Astrocyte (in vitro differentiated cells and primary cell): ENCODE measurements around the gene UBA52. TPM values are rescaled to one million over a fixed set of nuclear protein-coding genes. Genes with fewer than 3 reads are reported as not detected.

Source experiments
- DNase-seq: peaks from one replicate; pipeline ENCODE4 v3.0.0-alpha.2; 2010; ENCODE audit warnings: low read depth
- FAIRE-seq: peaks from 2 replicates; lab custom pipeline; 2011; peaks lifted over from hg19 to GRCh38; lab: Jason Lieb, UNC
- H2AFZ ChIP-seq: 2 replicates; pipeline ENCODE4 v1.6.0; 2012; ENCODE audit warnings: low read depth, low read length, inconsistent platforms
- H3K27ac ChIP-seq: 2 replicates; pipeline ENCODE4 v1.5.1; 2011; ENCODE audit warnings: low read depth, low read length, inconsistent platforms
- H3K27me3 ChIP-seq: 2 replicates; pipeline ENCODE4 v1.6.0; 2011; ENCODE audit warnings: low read length, inconsistent platforms; ENCODE audit not compliant: insufficient read depth
- H3K36me3 ChIP-seq: 2 replicates; pipeline ENCODE4 v1.5.1; 2011; ENCODE audit warnings: low read length, inconsistent platforms; ENCODE audit not compliant: insufficient read depth
- H3K4me1 ChIP-seq: 2 replicates; pipeline ENCODE4 v1.5.1; 2011; ENCODE audit warnings: low read length, inconsistent platforms; ENCODE audit not compliant: insufficient read depth
- H3K4me2 ChIP-seq: 2 replicates; pipeline ENCODE4 v1.6.0; 2012; ENCODE audit warnings: low read length, inconsistent platforms
- H3K4me3 ChIP-seq: 2 replicates; pipeline ENCODE4 v1.5.1; 2011; ENCODE audit warnings: low read depth, mild to moderate bottlenecking, low read length, inconsistent platforms; ENCODE audit not compliant: insufficient read depth
- H3K79me2 ChIP-seq: 2 replicates; pipeline ENCODE4 v1.6.0; 2012; ENCODE audit warnings: mild to moderate bottlenecking, low read length, inconsistent platforms; ENCODE audit not compliant: insufficient read depth
- H3K9ac ChIP-seq: 2 replicates; pipeline ENCODE4 v1.6.0; 2012; ENCODE audit warnings: mild to moderate bottlenecking, low read length, inconsistent platforms
- H3K9me3 ChIP-seq: 2 replicates; pipeline ENCODE4 v1.5.1; 2012; ENCODE audit warnings: low read depth, mild to moderate bottlenecking, low read length, inconsistent platforms; ENCODE audit not compliant: insufficient read depth
- H4K20me1 ChIP-seq: 2 replicates; pipeline ENCODE4 v1.6.0; 2012; ENCODE audit warnings: low read length, inconsistent platforms; ENCODE audit not compliant: insufficient read depth
- H3K27ac Mint-ChIP-seq: one replicate; pipeline ENCODE4 v1.8.0; 2021; ENCODE audit warnings: mild to moderate bottlenecking, mixed read lengths; ENCODE audit not compliant: unreplicated experiment
- H3K27me3 Mint-ChIP-seq: one replicate; pipeline ENCODE4 v1.8.0; 2021; ENCODE audit warnings: low read depth, mixed read lengths; ENCODE audit not compliant: unreplicated experiment
- H3K36me3 Mint-ChIP-seq: one replicate; pipeline ENCODE4 v1.8.0; 2021; ENCODE audit warnings: low read depth, mixed read lengths; ENCODE audit not compliant: unreplicated experiment
- H3K4me1 Mint-ChIP-seq: one replicate; pipeline ENCODE4 v1.8.0; 2021; ENCODE audit warnings: low read depth, mixed read lengths; ENCODE audit not compliant: unreplicated experiment
- H3K4me3 Mint-ChIP-seq: one replicate; pipeline ENCODE4 v1.8.0; 2021; ENCODE audit warnings: mild to moderate bottlenecking, moderate library complexity, mixed read lengths; ENCODE audit not compliant: unreplicated experiment
- H3K9me3 Mint-ChIP-seq: one replicate; pipeline ENCODE4 v1.8.0; 2021; ENCODE audit warnings: mild to moderate bottlenecking, mixed read lengths; ENCODE audit not compliant: unreplicated experiment
- EZH2 ChIP-seq: IDR thresholded peaks from 2 replicates; pipeline ENCODE4 v1.6.1; 2012; ENCODE audit warnings: mild to moderate bottlenecking, low read length, inconsistent platforms; ENCODE audit not compliant: insufficient read depth
- total RNA-seq: library from RNA; stranded (reverse); gene quantifications from 2 replicates; pipeline ENCODE4 v1.2.1, GENCODE V29; 2021
- TF ChIP-seq, protein P1 (sequence below): IDR thresholded peaks from 2 replicates; pipeline ENCODE4 v1.5.1; 2011; ENCODE audit warnings: low read depth, mild to moderate bottlenecking, inconsistent platforms, low read length, moderate library complexity; ENCODE audit not compliant: insufficient read depth

The UBA52 gene
- total RNA-seq, 1 donor from 2014 or later = 1,287 TPM

GRCh38 chr19:18531485-18531884 lies 40.2 kb upstream of the UBA52 start:
- FAIRE-seq = no peak
- Mint-ChIP-seq H3K27ac (no peak overlapping the region), H3K36me3 (peaks cover 20% of the 10 kb centered on the region), H3K9me3 (no peaks in the 10 kb centered on the region), H3K4me1 (no peaks in the 10 kb centered on the region), H3K27me3 (no peaks in the 10 kb centered on the region), H3K4me3 (no peak overlapping the region)
- Histone ChIP-seq H2AFZ (no peak overlapping the region), H3K79me2 (no peaks in the 10 kb centered on the region), H3K4me2 (no peak overlapping the region), H4K20me1 (no peaks in the 10 kb centered on the region), H3K4me3 (no peak overlapping the region), H3K27ac (no peak overlapping the region), H3K9ac (no peak overlapping the region), H3K4me1 (no peaks in the 10 kb centered on the region), H3K36me3 (peaks cover 3% of the 10 kb centered on the region), H3K27me3 (no peaks in the 10 kb centered on the region), H3K9me3 (no peaks in the 10 kb centered on the region)
- TF ChIP-seq, protein P1, sequence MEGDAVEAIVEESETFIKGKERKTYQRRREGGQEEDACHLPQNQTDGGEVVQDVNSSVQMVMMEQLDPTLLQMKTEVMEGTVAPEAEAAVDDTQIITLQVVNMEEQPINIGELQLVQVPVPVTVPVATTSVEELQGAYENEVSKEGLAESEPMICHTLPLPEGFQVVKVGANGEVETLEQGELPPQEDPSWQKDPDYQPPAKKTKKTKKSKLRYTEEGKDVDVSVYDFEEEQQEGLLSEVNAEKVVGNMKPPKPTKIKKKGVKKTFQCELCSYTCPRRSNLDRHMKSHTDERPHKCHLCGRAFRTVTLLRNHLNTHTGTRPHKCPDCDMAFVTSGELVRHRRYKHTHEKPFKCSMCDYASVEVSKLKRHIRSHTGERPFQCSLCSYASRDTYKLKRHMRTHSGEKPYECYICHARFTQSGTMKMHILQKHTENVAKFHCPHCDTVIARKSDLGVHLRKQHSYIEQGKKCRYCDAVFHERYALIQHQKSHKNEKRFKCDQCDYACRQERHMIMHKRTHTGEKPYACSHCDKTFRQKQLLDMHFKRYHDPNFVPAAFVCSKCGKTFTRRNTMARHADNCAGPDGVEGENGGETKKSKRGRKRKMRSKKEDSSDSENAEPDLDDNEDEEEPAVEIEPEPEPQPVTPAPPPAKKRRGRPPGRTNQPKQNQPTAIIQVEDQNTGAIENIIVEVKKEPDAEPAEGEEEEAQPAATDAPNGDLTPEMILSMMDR = no peak
- TF ChIP-seq EZH2 = no peak
- DNase-seq = no peak

- DNase-seq (no peak), FAIRE-seq (no peak)
- H3K9me3 ChIP-seq = no peaks in the 10 kb centered on the region
- TF ChIP-seq, protein P1 = no peak
- TF ChIP-seq EZH2 = no peak
- Mint-ChIP-seq H3K27me3 (no peaks in the 10 kb centered on the region), H3K4me3 (no peak overlapping the region), H3K27ac (peak overlapping the region; percentile 59), H3K4me1 (no peaks in the 10 kb centered on the region), H3K9me3 (no peaks in the 10 kb centered on the region), H3K36me3 (peaks cover 24% of the 10 kb centered on the region)
- no peak overlapping the region for H3K9ac ChIP-seq
- H3K79me2 ChIP-seq = no peaks in the 10 kb centered on the region
- no peaks in the 10 kb centered on the region for H3K4me1 ChIP-seq
- peaks cover 3% of the 10 kb centered on the region for H3K36me3 ChIP-seq
- no peak overlapping the region for H3K4me2 ChIP-seq
- H3K4me3 ChIP-seq = no peak overlapping the region
- no peak overlapping the region for H2AFZ ChIP-seq
- H3K27ac ChIP-seq = no peak overlapping the region
- H4K20me1 ChIP-seq = no peaks in the 10 kb centered on the region
- H3K27me3 ChIP-seq = no peaks in the 10 kb centered on the region
Observed at GRCh38 chr19:18532168-18532890, 39.3 kb upstream of the UBA52 start.

GRCh38 chr19:18533058-18533457 lies 38.6 kb upstream of the UBA52 start:
- no peak overlapping the region for H3K9ac ChIP-seq
- no peaks in the 10 kb centered on the region for H3K27me3 Mint-ChIP-seq
- H3K79me2 ChIP-seq = no peaks in the 10 kb centered on the region
- H3K4me3 ChIP-seq = no peak overlapping the region
- H3K9me3 Mint-ChIP-seq = no peaks in the 10 kb centered on the region
- no peak overlapping the region for H3K27ac ChIP-seq
- DNase-seq (no peak), FAIRE-seq (no peak)
- no peaks in the 10 kb centered on the region for H3K4me1 ChIP-seq
- H3K4me1 Mint-ChIP-seq = no peaks in the 10 kb centered on the region
- H3K27ac Mint-ChIP-seq = no peak overlapping the region
- H2AFZ ChIP-seq = no peak overlapping the region
- no peaks in the 10 kb centered on the region for H4K20me1 ChIP-seq
- peaks cover 3% of the 10 kb centered on the region for H3K36me3 ChIP-seq
- no peak overlapping the region for H3K4me2 ChIP-seq
- no peak for TF ChIP-seq EZH2
- TF ChIP-seq, protein P1 = no peak
- no peaks in the 10 kb centered on the region for H3K9me3 ChIP-seq
- H3K36me3 Mint-ChIP-seq = peaks cover 24% of the 10 kb centered on the region
- H3K27me3 ChIP-seq = no peaks in the 10 kb centered on the region
- H3K4me3 Mint-ChIP-seq = no peak overlapping the region
